Left lung (tissue), 10 donors: ENCODE measurements around the gene CYBA. TPM values are rescaled to one million over a fixed set of nuclear protein-coding genes. Genes with fewer than 3 reads are reported as not detected.

Source experiments
- ATAC-seq: fragments of 200-7000 bp; cut with Tn5 transposase; one replicate; pipeline ENCODE4 v1.9.1; 2020; ENCODE audit warnings: moderate library complexity
- DNase-seq, 4 donors: peaks; one replicate each; pipeline ENCODE4 v3.0.0-alpha.2; 2013 to 2020
- H3K27ac ChIP-seq, 2 donors: fragments of 200-600 bp; sonication (generic) in 1 of 2; one replicate each; pipeline versions ENCODE4 v1.5.0 to v1.8.0; 2020 to 2021
- H3K27me3 ChIP-seq, 2 donors: fragments of 200-600 bp; sonication (generic) in 1 of 2; one replicate each; pipeline versions ENCODE4 v1.5.0 to v1.8.0; 2020 to 2021
- H3K36me3 ChIP-seq, 2 donors: fragments of 200-600 bp; sonication (generic) in 1 of 2; one replicate each; pipeline versions ENCODE4 v1.5.0 to v1.8.0; 2020 to 2021
- H3K4me1 ChIP-seq, 2 donors: fragments of 200-600 bp; one replicate each; pipeline ENCODE4 v1.8.0; 2021
- H3K4me3 ChIP-seq, 2 donors: fragments of 200-600 bp; sonication (generic) in 1 of 2; one replicate each; pipeline versions ENCODE4 v1.5.0 to v1.8.0; 2020 to 2021; ENCODE audit warnings: mild to moderate bottlenecking in 1 of 2
- H3K9me3 ChIP-seq, 2 donors: fragments of 200-600 bp; sonication (generic) in 1 of 2; one replicate each; pipeline versions ENCODE4 v1.5.0 to v1.8.0; 2020 to 2021
- intact Hi-C, 2 donors: fragments of 100-400 bp; cut with DNase I; formaldehyde crosslinking; loops; one replicate each; pipeline versions ENCODE4 v1.11.2 to v1.14.2; 2022
- polyA plus RNA-seq, 6 donors: library from polyadenylated mRNA; unstranded; fragments of 120-200 nt; gene quantifications; one replicate each; pipeline ENCODE4 v1.2.1, GENCODE V29; 2013; ENCODE audit not compliant: insufficient read length in 6 of 6
- total RNA-seq, 2 donors: library from RNA; stranded (reverse); fragmentation: NEBNext Ultra II Directional; extraction: Animal tissue kit (Norgen Biotek cat#: 25700); gene quantifications; one replicate each; pipeline ENCODE4 v1.2.1, GENCODE V29; 2021
- TF ChIP-seq, protein P1 (sequence below), 2 donors: fragments of 200-600 bp; sonication (generic) in 1 of 2; IDR thresholded peaks; one replicate each; pipeline versions ENCODE4 v1.5.0 to v1.8.0; 2021; ENCODE audit warnings: antibody characterized with exemption in 2 of 2
- donor health status: DM: no; HTN: yes; CAD: no.
- donor health status: DM: no; HTN: no; CAD: no.

CYBA gene
- total and polyA plus RNA-seq, 8 donors: 48.8 to 396 (median 77.3) TPM

DNA sequence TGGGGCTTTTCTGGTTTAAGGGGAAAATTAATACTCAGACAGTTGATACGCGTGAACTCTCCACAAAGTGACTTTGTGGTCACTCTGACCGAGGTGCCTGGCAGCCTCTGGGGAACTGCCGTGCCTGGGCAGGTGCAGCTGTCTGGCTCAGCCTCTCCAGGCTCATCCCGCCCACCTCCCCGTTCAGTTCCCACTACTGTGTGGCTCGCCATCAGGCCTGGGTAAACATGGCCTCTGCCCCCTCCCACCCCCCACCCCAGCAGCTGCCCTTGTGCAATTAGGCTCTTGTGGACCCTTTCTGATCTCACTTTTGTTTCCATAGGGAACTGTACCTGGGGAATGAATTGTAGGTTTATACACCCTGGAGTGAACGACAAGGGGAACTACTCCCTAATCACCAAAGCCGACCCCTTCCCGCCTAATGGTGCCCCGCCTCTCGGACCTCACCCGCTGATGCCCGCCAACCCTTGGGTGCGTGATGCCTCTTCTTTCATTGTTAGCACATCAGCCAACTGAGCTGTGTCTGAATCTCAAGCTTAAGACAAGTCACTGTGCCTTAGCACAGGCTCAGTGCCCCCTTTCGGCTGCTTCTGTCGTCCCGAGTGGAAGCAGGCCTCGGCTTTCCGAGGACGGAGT lies 52.9 kb downstream of the CYBA start:
- H3K27ac ChIP-seq: peak overlapping the region in 1 of 2 donors; percentile 88
- peak in 1 of 4 donors; percentile 67 for DNase-seq

DNA sequence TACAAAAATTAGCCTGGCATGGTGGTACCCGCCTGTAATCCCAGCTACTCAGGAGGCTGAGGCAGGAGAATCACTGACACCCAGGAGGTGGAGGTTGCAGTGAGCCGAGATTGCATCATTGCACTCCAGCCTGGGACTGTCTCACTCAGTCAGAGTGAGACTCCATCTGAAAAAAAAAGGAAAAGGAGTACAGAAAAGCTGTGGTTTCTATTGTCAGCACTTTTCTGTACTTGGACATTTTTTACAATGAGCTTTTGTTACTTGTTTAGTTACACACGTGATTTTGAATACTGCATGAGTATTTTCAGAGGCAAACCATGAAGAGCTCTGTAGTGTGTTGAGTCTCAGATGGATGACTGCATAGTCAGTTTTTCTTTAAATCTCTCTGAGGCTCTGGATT lies 54.4 kb downstream of the CYBA start:
- intact Hi-C loops: no loop called here
- Histone ChIP-seq H3K27me3 (no peaks in the 10 kb centered on the region), H3K9me3 (no peaks in the 10 kb centered on the region), H3K36me3 (peaks cover 0 to 60% of the 10 kb centered on the region in 2 donors), H3K27ac (peak overlapping the region in 1 of 2 donors; percentile 35), H3K4me3 (no peak overlapping the region), H3K4me1 (peaks cover 12 to 77% of the 10 kb centered on the region in 2 donors)
- DNase-seq (peak in 1 of 4 donors; percentile 21), ATAC-seq (no peak)
- TF ChIP-seq, protein P1, sequence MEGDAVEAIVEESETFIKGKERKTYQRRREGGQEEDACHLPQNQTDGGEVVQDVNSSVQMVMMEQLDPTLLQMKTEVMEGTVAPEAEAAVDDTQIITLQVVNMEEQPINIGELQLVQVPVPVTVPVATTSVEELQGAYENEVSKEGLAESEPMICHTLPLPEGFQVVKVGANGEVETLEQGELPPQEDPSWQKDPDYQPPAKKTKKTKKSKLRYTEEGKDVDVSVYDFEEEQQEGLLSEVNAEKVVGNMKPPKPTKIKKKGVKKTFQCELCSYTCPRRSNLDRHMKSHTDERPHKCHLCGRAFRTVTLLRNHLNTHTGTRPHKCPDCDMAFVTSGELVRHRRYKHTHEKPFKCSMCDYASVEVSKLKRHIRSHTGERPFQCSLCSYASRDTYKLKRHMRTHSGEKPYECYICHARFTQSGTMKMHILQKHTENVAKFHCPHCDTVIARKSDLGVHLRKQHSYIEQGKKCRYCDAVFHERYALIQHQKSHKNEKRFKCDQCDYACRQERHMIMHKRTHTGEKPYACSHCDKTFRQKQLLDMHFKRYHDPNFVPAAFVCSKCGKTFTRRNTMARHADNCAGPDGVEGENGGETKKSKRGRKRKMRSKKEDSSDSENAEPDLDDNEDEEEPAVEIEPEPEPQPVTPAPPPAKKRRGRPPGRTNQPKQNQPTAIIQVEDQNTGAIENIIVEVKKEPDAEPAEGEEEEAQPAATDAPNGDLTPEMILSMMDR (IDR thresholded peaks at IDR 0.05): no peak

More for the DNA sequence above, 52.9 kb downstream of the CYBA start:
- no peaks in the 10 kb centered on the region for H3K27me3 ChIP-seq
- peaks cover 0 to 71% of the 10 kb centered on the region in 2 donors for H3K36me3 ChIP-seq
- TF ChIP-seq, protein P1 (IDR thresholded peaks at IDR 0.05): no peak
- no peak overlapping the region for H3K4me3 ChIP-seq
- intact Hi-C loops: no loop called here
- no peak for ATAC-seq
- no peaks in the 10 kb centered on the region for H3K9me3 ChIP-seq
- peaks cover 15 to 65% of the 10 kb centered on the region in 2 donors for H3K4me1 ChIP-seq

DNA sequence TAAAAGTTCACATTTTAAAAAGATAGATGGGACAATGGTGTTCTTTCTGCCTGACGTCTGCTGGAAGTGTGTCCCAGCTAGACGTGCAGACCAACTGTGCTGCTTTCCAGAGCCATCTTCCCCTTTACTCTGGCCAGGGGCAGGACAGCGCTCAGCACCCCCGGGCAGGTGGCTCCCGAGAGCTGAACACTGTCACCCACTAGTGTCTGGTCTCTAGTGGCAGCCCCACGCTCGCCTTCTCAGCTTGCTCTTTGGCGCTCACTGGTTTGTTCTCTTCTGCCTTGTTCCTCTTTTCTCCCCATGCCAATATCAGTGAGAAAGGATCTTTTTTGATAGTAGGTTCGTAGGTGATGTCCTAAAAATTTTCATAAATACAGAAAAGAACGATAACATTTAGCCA lies 54.9 kb downstream of the CYBA start:
- peak overlapping the region in 1 of 2 donors; percentile 35 for H3K27ac ChIP-seq
- ATAC-seq (no peak), DNase-seq (peak in 1 of 4 donors; percentile 59)
- H3K4me1 ChIP-seq: peaks cover 8 to 75% of the 10 kb centered on the region in 2 donors
- no peak overlapping the region for H3K4me3 ChIP-seq
- H3K36me3 ChIP-seq: peaks cover 0 to 55% of the 10 kb centered on the region in 2 donors
- TF ChIP-seq, protein P1 (IDR thresholded peaks at IDR 0.05): no peak
- no peaks in the 10 kb centered on the region for H3K27me3 ChIP-seq
- intact Hi-C loops: no loop called here
- no peaks in the 10 kb centered on the region for H3K9me3 ChIP-seq

DNA sequence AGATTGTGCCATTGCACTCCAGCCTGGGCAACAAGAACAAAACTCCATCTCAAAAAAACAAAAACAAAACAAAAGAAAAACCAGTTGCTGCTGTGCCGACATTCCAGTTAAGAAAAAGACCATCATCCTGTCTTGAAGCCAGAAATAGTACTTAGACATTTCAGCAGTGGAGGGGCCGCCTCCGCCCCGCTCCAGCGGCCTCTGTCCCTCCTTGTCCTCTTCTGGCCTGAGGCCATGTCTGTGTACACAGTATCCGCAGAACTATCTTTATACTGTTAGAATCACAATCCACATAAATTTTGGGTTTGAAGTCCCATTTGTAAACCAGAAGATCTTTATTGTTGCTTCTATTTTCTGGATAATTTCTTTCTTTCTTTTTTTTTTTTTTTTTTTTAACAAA lies 55.8 kb downstream of the CYBA start:
- H3K27me3 ChIP-seq: no peaks in the 10 kb centered on the region
- intact Hi-C loops: no loop called here
- no peak overlapping the region for H3K4me3 ChIP-seq
- peaks cover 3 to 67% of the 10 kb centered on the region in 2 donors for H3K4me1 ChIP-seq
- no peaks in the 10 kb centered on the region for H3K9me3 ChIP-seq
- H3K27ac ChIP-seq: no peak overlapping the region
- TF ChIP-seq, protein P1 (IDR thresholded peaks at IDR 0.05): no peak
- peaks cover 0 to 55% of the 10 kb centered on the region in 2 donors for H3K36me3 ChIP-seq
- peak in 1 of 4 donors; percentile 35 for DNase-seq
- no peak for ATAC-seq

GRCh38 chr16:88593910-88594309 lies 56.9 kb downstream of the CYBA start:
- Histone ChIP-seq H3K36me3 (peaks cover 0 to 55% of the 10 kb centered on the region in 2 donors), H3K27me3 (no peaks in the 10 kb centered on the region), H3K9me3 (no peaks in the 10 kb centered on the region), H3K4me1 (peaks cover 2 to 55% of the 10 kb centered on the region in 2 donors), H3K27ac (no peak overlapping the region), H3K4me3 (no peak overlapping the region)
- no peak for ATAC-seq
- peak in 1 of 4 donors; percentile 10 for DNase-seq
- TF ChIP-seq, protein P1 (IDR thresholded peaks at IDR 0.05): no peak
- intact Hi-C loops: no loop called here
